CD4-positive, alpha-beta T cell treated with Interleukin-17A for 4 hours (primary cell): Measurements from ENCODE around the gene SCG2.

Experiments
- DNase-seq: peaks from one replicate; pipeline ENCODE4 v3.0.0-alpha.2; 2020; ENCODE audit warnings: mixed read lengths

Gene SCG2

DNA sequence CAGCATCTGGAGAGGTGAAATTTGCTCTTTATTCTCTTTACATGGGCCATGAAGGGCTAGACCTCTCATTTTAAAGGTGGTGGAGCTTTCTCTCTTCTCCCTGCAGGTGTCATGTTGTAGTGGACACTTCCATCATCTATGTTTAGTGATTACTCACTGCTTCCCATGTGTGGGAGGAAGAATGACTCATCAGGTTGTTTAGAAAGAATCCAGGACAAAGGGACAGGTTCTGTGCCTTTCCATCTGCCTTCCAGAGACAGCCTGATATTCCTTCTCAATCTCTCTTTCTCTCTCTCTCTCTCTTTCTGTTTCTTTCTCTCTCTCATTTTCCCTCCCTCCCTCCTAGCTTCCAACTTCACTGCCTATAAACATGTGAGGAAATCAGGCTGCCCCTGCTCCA lies 38.7 kb downstream of the SCG2 start:
- no peak for DNase-seq

DNA sequence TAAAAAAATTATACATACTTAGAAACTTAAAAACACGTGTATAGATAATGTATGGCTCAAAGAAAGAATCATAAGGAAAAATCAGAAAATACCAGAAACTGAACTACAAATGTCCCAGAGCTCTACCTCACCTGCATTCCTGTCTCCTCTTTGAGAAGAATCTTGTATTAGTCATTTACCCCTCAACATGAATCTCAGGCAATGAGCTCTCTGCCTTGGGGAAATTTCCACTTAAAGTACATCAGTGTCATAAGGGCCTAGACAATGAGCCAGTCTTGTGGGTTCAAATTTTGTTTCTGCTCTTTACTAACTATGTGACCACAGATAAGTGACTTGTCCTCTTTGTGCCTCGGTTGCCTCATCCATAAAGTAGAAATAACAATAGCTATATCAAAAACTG lies 40.1 kb downstream of the SCG2 start:
- no peak for DNase-seq

DNA sequence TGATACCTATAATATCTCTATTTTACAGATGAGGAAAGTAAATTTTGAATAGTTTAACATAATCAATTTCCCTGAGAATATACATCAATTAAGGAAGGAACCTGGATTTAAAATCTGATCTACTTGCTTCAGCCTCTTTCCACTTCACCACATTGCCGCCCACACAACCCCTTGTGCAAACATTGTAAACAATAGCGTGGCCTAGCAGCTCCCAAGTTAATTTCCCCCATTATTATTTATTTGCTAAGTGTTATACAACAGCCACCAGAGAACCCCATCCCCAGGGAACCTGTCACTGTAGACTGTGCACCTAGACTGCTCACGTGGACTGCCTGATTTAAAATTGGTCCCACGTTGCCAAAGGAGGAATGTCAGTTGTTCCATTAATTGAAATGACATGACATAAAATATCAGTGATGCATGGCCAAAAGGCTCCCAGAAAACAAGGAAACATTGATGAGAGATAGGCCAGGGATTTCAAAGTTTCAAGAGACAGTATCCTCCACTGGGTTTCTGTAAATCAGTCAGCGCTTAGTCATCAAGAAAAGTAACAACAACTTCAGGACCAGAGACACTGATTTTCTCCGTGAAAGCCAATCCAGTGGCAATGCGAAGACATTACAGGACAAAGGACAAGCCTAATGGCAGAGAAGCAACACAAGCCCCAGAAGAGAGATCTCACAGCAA lies 41.3 kb downstream of the SCG2 start:
- no peak for DNase-seq

DNA sequence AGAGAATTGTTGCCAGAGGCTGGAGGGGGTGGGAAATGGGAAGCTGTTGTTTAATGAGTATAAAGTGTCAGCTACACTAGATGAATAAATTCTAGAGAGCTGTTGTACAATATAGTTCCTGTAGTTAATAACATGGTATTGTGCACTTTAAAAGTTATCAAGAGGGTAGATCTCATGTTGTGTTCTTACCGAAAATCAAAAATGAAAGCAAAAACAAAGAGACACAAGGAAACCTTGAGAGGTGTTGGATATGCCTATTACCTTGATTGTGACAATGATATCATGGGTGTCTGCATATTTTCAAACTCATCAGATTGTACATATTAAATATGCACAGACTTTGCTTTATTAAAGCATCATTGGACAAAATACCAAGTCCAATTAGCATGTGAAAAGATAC lies 43.2 kb downstream of the SCG2 start:
- DNase-seq = no peak

DNA sequence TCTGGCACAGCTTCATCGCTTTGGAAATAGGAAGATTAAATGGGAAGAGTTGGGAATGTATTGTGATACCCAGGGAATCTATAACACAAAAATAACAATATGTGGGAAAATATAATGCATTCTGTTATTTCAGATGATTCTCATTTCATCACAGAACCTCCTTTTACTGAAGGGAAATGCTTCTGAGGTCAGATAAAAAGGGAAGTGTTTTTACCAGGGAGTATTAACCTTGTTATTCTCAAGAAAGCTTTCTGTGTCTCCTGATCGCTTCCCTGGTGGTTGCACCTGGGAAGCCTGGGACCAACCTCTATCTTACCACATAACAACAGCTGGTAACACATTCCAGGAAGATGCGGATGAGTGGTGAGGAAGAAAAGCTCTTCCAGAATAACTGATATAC lies 47.2 kb downstream of the SCG2 start:
- no peak for DNase-seq

DNA sequence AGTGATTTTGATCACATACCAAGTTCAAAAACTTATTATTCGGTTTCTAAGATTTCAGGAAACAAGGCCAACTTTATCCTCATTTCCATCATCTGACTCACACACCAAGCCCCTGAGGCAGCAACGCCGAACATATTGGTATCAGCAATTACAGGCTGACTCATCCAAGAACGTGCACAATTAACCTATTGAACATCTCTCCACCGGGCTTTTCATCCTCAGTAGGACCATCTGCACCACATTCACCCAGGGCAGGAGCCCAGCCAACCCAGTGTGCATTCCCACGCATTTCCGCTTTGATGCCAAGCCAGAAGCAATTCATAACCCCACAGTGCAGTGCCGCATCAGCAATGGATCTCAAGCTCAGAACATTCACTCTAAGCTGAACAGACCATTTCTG lies 52.9 kb downstream of the SCG2 start:
- DNase-seq = no peak

DNA sequence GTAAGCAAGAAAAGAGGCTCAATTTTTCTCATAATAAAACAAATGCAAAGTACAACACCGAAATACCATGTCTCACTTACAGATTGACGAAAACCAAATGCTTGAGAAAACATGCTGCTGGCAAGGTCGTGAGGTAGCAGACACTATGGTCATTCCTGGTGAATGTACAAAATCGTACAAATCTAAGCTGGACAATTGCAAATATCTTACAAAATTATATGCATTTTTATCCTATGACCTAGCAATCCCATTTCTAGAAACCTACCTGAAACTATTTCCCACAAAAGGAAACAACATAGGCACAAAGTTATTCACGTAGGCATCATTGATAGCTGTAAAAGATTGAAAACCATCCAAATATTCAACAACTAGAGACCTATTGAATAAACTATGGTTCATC lies 54.0 kb downstream of the SCG2 start:
- no peak for DNase-seq
